Measurements from ENCODE around the gene AFAP1. TPM values are rescaled to one million over a fixed set of nuclear protein-coding genes. Genes with fewer than 3 reads are reported as not detected.

The AFAP1 gene
- total RNA-seq, 1 experiment from 2014 or later: 11.3 TPM

DNA sequence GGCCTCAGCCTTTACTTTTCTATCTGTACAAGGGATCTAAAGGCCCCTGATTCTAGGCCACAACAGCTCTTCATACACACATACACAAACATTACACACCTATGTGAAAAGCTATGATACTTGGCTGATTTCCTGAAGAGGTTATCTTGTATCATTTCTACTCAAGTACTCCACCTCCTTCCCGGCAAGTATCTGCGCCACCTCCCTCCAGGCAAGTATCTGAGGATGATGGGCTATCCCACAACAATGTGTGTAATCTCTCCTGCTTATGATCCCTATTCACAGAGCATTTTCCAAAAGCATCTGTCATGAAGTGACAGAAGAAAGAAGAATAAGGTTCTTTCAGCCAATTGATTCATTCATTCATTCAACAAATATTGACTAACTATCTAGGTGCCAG, 36.8 kb downstream of the AFAP1 start:
- no peak overlapping the region for H3K4me3 ChIP-seq (ENCODE audit: insufficient read depth, low read depth, low read length)
- DNase-seq: no peak
- H3K36me3 ChIP-seq (replicated peaks; ENCODE audit: control insufficient read depth, insufficient read depth, low read length): no peaks in the 10 kb centered on the region
- no peaks in the 10 kb centered on the region for H3K27me3 ChIP-seq (ENCODE audit: control insufficient read depth, insufficient read depth, low read length)

DNA sequence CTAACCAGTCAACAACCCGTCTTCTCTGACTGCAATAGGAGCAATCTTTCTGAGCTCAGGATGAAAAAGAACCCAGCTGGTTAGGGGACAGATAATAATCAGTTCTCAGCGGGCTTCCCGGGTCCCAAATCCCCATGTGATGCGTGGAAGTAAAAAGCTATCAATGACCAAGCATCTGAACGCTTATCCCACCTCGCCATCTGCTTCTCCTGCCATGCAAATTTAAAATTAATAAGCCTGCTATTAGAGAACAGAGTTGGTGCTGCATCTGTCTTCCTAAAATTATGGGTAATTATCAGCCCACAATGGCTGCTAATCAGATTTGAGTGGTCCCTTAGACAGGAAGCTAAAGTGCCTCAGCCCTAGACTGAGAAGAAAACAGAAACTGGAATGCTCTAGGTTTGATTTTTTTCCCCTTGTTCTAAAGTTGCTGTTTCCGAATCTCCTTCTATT, 37.5 kb downstream of the AFAP1 start:
- Histone ChIP-seq H3K36me3 (replicated peaks; ENCODE audit: control insufficient read depth, insufficient read depth, low read length) (no peaks in the 10 kb centered on the region), H3K4me3 (ENCODE audit: insufficient read depth, low read depth, low read length) (no peak overlapping the region), H3K27me3 (ENCODE audit: control insufficient read depth, insufficient read depth, low read length) (no peaks in the 10 kb centered on the region)
- no peak for DNase-seq

DNA sequence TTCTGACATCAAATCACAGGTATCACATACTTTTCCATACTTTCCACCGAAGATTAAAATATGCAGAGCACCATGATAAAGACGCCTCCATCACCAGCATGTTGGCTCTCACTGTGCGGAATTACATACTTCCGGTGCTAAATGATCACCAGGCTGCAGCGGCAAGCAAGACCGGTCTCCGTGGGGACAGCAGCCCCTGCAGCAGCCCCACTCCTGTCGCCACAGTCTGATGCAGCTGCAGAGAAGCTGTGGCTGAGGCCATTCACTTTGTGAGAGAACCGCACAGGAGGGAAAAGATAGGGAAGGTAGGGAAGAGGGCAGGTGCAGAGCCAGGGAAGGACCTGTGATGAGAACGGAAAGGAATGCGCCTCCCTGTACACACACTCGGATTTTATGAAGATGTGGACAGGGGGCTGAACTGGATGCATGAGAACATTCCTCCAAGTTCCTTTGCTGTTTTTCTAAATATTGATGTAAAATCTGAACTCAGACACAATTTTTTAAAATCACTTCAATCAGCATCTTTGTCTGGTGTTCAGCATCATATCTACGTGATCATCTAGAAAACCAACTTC, 38.3 kb downstream of the AFAP1 start:
- Histone ChIP-seq H3K4me3 (ENCODE audit: insufficient read depth, low read depth, low read length) (no peak overlapping the region), H3K27me3 (ENCODE audit: control insufficient read depth, insufficient read depth, low read length) (no peaks in the 10 kb centered on the region), H3K36me3 (replicated peaks; ENCODE audit: control insufficient read depth, insufficient read depth, low read length) (no peaks in the 10 kb centered on the region)
- no peak for DNase-seq

DNA sequence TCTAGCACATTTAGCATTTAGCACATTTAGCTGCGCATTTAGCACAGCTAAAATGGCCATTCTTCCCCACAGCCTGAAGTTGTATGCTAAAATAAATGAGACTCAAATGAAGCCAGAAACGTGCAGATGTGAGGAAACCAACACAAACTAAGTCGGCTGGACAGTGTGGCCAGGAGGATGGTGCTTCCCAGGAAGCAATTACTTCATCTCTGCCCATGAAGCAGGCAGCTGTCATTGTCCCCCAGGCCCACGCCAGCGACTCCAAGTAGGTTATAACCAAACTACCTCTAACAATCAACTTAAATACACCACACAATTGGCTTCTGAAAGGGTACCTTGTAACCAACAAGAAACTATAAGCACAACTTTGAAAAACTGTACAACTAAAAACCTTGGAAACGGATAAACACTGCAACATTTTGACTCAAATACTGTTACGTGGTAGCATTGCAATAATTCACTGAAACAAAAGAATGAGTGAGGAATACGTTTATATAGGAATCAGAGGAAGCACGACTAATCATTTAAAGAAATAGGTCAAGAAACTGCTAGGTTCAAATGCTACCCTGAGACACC, 39.2 kb downstream of the AFAP1 start:
- H3K4me3 ChIP-seq (ENCODE audit: insufficient read depth, low read depth, low read length): no peak overlapping the region
- no peaks in the 10 kb centered on the region for H3K36me3 ChIP-seq (replicated peaks; ENCODE audit: control insufficient read depth, insufficient read depth, low read length)
- DNase-seq: no peak
- no peaks in the 10 kb centered on the region for H3K27me3 ChIP-seq (ENCODE audit: control insufficient read depth, insufficient read depth, low read length)

DNA sequence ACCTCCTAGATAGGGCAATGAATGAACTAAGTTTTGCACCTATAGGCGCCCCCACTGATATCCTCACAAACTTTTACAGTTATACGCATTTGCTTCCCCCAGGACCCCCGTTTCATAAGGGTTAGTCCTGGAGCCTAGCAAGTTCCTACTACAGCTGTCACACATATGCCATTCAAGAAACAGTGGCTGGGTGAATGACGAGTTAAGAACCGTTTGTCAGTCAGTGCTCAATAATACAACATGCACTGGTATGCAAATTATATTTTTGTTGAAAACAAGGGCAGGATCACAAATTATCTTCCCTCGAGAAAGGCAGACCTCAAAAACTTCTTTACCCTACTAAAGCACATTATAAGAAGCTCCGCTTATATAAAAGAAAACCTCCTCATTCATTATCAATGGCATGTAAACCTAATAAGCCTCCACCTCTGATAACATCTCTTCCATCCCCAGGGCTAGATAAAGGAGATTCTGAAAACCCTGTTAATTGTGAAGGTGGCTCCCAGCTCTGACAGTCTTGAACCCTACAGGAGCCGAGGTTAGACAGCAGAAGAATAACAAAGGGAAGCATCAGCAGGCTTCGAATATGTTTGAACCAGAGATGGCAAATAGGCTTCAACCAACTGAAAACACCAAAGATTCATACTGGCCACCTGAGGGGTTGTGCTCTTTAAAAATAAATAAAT, 40.3 kb downstream of the AFAP1 start:
- no peaks in the 10 kb centered on the region for H3K27me3 ChIP-seq (ENCODE audit: control insufficient read depth, insufficient read depth, low read length)
- DNase-seq: no peak
- H3K4me3 ChIP-seq (ENCODE audit: insufficient read depth, low read depth, low read length): no peak overlapping the region
- no peaks in the 10 kb centered on the region for H3K36me3 ChIP-seq (replicated peaks; ENCODE audit: control insufficient read depth, insufficient read depth, low read length)

DNA sequence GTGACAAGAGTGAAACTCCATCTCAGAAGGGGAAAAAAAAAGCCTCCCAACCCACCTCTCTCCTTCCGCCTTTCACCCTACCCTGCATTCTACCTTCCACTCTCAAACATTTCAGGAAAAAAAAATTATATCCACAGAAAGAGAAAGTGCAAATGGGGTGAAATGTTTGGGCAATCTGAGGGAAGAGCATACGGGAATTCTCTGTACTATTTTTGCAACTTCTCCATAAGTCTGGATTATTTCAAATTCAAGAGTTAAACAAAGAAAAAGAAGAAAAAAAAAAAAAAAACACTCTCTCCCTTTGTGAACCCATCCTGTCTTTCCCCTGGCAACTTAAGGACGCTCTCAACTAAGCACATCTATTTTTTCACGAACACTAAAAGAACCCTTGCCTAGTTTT, 41.3 kb downstream of the AFAP1 start:
- H3K36me3 ChIP-seq (replicated peaks; ENCODE audit: control insufficient read depth, insufficient read depth, low read length): no peaks in the 10 kb centered on the region
- H3K4me3 ChIP-seq (ENCODE audit: insufficient read depth, low read depth, low read length): no peak overlapping the region
- H3K27me3 ChIP-seq (ENCODE audit: control insufficient read depth, insufficient read depth, low read length): no peaks in the 10 kb centered on the region
- DNase-seq: no peak

DNA sequence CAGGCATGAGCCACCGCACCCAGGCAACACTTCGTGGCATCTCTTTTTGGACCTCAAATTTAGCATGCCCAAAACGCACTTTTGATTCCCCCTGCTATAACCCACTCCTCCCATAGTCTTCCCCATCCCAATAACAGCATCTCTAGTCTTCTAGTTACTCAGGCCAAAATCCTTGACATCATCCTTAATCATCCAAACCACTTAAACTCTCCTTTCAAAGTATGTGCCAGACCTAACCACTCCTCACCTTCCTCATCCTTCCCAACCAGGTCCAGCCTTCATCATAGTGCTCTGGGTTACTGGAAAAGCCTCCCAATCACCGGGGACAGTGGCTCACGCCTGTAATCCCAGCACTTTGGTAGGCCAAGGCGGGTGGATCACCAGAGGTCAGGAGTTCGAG, 41.9 kb downstream of the AFAP1 start:
- H3K27me3 ChIP-seq (ENCODE audit: control insufficient read depth, insufficient read depth, low read length): no peaks in the 10 kb centered on the region
- DNase-seq: no peak

DNA sequence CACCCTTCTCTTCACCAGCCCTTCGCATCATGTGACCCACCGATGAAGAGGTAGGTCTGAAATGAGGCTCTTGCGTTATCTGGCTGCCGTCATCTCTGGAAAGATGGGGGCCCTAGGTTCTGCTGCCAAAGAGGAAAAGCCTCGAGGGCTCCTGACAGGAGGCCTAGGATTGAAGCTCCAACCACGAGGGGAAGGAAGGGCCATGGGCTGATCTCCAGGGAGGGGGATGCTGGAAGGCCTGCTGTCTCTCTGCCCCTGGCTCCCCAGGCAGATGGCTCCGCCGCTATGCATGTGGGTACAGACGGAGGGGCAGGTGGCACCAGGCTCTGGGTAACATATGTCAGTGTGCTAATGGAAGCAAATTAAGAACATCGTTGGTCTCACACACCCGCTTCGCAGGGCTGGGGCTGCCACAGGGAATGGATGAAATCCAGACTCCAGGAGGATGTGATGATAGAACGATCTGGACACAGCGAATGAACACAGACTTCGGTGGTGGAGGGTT, 44.9 kb downstream of the AFAP1 start:
- Histone ChIP-seq H3K27me3 (ENCODE audit: control insufficient read depth, insufficient read depth, low read length) (no peaks in the 10 kb centered on the region), H3K36me3 (replicated peaks; ENCODE audit: control insufficient read depth, insufficient read depth, low read length) (no peaks in the 10 kb centered on the region), H3K4me3 (ENCODE audit: insufficient read depth, low read depth, low read length) (no peak overlapping the region)
- no peak for DNase-seq

More for the DNA sequence above, 41.9 kb downstream of the AFAP1 start:
- H3K36me3 ChIP-seq (replicated peaks; ENCODE audit: control insufficient read depth, insufficient read depth, low read length): no peaks in the 10 kb centered on the region
- no peak overlapping the region for H3K4me3 ChIP-seq (ENCODE audit: insufficient read depth, low read depth, low read length)

DNA sequence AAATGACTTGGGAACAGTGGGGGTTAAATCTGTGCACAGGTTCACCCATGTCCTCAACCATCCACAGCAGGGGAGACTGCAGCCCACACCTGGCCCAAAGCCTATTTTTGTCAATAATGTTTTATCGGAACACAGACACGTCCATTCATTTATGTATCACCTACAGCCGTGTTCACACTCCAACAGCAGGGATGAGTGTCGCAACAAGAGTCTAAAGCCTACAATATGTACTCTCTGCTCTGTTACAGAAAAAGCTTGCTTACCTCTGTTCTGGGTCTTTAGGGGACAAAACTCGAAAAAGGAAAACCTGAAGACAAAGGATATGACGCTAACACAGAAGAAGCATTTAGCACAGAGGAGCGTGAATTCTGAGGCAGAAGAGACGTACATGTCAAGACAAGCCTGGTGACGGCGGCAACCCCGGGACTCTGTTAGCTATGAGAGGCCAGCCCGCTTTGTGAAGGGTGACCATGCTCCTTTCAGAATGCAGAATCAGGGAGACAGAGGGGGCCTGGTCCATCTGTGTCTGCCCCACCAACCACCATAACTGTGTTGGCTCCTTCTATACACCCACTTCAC, 45.5 kb downstream of the AFAP1 start:
- DNase-seq: no peak
- H3K4me3 ChIP-seq (ENCODE audit: insufficient read depth, low read depth, low read length): no peak overlapping the region
- no peaks in the 10 kb centered on the region for H3K27me3 ChIP-seq (ENCODE audit: control insufficient read depth, insufficient read depth, low read length)
- no peaks in the 10 kb centered on the region for H3K36me3 ChIP-seq (replicated peaks; ENCODE audit: control insufficient read depth, insufficient read depth, low read length)

DNA sequence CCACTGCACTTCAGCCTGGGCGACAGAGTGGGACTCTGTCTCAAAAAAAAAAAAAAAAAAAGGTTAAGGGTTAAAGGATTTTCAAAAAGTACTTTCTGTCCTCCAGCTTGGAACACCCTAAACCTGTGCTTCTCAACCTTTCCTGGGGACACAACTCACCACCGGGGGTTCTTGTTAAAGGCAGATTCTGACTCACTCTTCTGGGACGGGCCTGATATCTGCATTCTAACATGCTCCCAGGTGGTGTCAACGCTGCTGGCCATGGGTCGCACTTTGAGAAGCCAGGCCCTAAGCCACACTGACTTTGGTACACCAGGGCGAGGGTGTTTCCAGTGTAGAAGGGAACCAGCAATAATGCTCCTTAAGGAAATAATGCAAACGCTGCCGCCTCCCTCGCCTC, 46.1 kb downstream of the AFAP1 start:
- Histone ChIP-seq H3K36me3 (replicated peaks; ENCODE audit: control insufficient read depth, insufficient read depth, low read length) (no peaks in the 10 kb centered on the region), H3K27me3 (ENCODE audit: control insufficient read depth, insufficient read depth, low read length) (no peaks in the 10 kb centered on the region), H3K4me3 (ENCODE audit: insufficient read depth, low read depth, low read length) (no peak overlapping the region)
- DNase-seq: no peak

DNA sequence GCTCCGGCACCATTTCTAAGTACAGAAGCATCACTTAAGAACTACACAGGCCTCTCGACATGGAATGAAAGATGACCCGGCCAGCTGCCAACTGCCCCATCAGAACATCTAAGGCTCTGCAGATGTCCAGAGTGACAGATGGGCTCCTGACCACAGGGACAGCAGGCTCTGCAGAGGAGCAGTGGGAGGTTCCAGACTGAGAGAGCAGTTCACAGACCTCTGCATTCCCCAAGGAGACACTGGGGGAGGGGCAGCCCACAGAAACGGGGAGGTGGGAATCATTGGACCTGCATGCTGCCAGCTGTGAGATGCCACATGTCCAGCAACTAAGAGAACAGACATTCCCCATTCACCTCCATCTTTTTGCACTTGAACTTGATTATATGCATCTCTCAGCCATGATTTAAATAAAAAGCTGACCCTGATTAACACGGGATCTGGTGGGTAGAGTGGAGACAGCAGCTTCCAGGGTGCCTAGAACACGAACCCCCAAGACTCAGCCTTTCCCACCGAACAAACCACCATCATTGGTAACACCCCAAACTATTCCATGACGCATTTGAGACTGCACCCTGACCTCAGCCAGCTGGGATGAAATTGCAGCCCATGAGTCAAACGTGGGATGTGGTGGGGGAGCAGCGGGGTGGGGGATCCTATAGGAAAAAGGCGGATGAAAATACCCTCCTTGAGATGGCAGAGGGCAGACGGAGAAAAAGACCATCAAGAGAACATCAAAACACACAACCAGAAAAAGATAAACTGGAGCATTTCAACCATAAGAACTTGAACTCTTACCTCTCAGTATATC, 47.2 kb downstream of the AFAP1 start:
- no peak overlapping the region for H3K4me3 ChIP-seq (ENCODE audit: insufficient read depth, low read depth, low read length)
- no peak for DNase-seq

DNA sequence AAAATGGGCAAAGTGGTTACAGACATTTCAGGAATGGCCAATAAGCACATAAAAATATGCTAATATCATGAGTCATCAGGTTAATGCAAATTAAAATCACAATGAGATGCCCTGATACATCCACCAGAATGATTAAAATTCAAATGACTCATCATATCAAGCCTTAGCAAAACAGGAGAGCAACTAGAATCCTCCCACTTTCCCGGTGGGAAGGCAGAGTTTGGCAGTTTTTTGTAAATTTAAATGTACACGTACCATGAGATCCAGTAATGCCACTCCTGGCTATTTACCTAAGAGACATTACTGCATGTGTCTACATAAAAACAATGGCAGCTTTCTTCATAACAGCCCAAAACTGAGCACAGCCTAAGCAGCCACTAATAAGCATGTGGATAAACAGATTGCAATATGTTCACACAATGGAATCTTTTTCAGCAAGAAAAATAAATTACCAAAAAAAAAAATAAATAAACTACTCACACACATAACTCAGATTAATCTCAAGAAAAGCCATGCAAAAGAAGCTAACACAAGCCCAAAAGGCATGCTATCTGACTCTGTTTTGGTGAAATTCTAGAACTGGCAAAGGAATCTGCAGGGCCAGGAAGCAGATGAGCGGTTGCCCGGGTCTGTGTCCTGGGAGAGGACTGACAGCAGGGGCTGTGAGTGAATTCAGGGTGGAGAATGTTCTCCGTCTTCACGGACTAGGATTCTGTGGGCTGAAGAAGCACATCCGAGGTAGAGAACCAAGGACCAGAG, 48.8 kb downstream of the AFAP1 start:
- Histone ChIP-seq H3K36me3 (replicated peaks; ENCODE audit: control insufficient read depth, insufficient read depth, low read length) (no peaks in the 10 kb centered on the region), H3K27me3 (ENCODE audit: control insufficient read depth, insufficient read depth, low read length) (no peaks in the 10 kb centered on the region), H3K4me3 (ENCODE audit: insufficient read depth, low read depth, low read length) (no peak overlapping the region)
- DNase-seq: no peak

More for the DNA sequence above, 47.2 kb downstream of the AFAP1 start:
- H3K36me3 ChIP-seq (replicated peaks; ENCODE audit: control insufficient read depth, insufficient read depth, low read length): no peaks in the 10 kb centered on the region
- H3K27me3 ChIP-seq (ENCODE audit: control insufficient read depth, insufficient read depth, low read length): no peaks in the 10 kb centered on the region

DNA sequence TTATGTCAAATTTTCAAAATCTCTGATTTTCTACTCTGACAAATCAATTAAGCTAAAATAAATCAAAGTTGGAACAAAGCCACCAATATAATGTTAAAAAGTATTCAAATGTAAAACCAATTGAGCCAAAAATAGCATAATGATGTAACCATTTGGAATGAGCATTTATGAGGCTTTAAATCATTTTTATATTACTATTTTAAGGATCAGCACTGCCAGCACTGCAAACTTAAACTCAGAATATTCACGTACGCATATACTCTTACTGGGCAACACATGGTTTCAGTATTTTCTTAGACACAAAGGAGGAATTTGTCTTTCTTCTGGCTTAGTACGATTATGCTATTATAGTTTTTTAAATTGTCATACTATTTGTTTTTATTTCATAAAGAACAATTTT, 52.2 kb downstream of the AFAP1 start:
- Histone ChIP-seq H3K4me3 (ENCODE audit: insufficient read depth, low read depth, low read length) (no peak overlapping the region), H3K36me3 (replicated peaks; ENCODE audit: control insufficient read depth, insufficient read depth, low read length) (no peaks in the 10 kb centered on the region), H3K27me3 (ENCODE audit: control insufficient read depth, insufficient read depth, low read length) (no peaks in the 10 kb centered on the region)
- no peak for DNase-seq
